Liver (tissue), 3 donors: ENCODE measurements around the gene ABCG8.

Experiments used
- CTCF ChIP-seq: fragments of 150-350 bp; IDR thresholded peaks from 2 replicates; pipeline ENCODE4 v1.5.1; 2017; ENCODE audit warnings: improper control_type of control experiment, low read depth, low read length; ENCODE audit not compliant: missing input control
- REST ChIP-seq: IDR thresholded peaks from 2 replicates; pipeline ENCODE4 v1.6.1; 2016; ENCODE audit warnings: antibody characterized with exemption, mild to moderate bottlenecking
- SP1 ChIP-seq: IDR thresholded peaks from 2 replicates; pipeline ENCODE4 v1.6.1; 2018; ENCODE audit warnings: antibody characterized with exemption, mild to moderate bottlenecking
- TAF1 ChIP-seq: conservative IDR thresholded peaks from 2 replicates; pipeline ENCODE4 v1.6.1; 2016; ENCODE audit warnings: antibody characterized with exemption, mild to moderate bottlenecking
- donor health status: healthy.
- donor health status: healthy.

- TF ChIP-seq REST (no peak), CTCF (peak; percentile 41), TAF1 (no peak), SP1 (no peak)
Measured at GRCh38 chr2:43898134-43898837, 59.5 kb downstream of the ABCG8 start.
